Cardiac atrium fibroblast (primary cell): ENCODE measurements around the gene MSL2. TPM values are rescaled to one million over a fixed set of nuclear protein-coding genes. Genes with fewer than 3 reads are reported as not detected.

Experiments used
- total RNA-seq: library from RNA; depleted of rRNA; stranded (reverse); fragments of >200 nt; gene quantifications from 2 replicates; pipeline ENCODE4 v1.2.3, GENCODE V29; 2015

The MSL2 gene
- total RNA-seq: 7.4 and 8.4 TPM in 2 replicates

GRCh38 chr3:136196064-136196400, at the start of gene MSL2:
Gene MSL2 (minus strand): TSS chr3:136196335. CDS start chr3:136195113, 1,222 bp downstream.

Other genes starting within 250 kb of the MSL2 start
- gene PPP2R3A, start 230.6 kb downstream of the MSL2 start, total RNA-seq: 11.5 and 12.3 TPM in 2 replicates
- 37.9 and 47.6 TPM in 2 replicates for gene PCCB, start 54.0 kb upstream of the MSL2 start, total RNA-seq